Gastrocnemius medialis (tissue), 4 donors: ENCODE results near the gene BDKRB2.

ENCODE experiments used
- POLR2A ChIP-seq, 2 donors: fragments of 450-650 bp; IDR thresholded peaks; one replicate each; pipeline ENCODE4 v1.6.1; 2017; ENCODE audit warnings: antibody characterized with exemption in 2 of 2, mild to moderate bottlenecking in 2 of 2, moderate library complexity in 2 of 2
- TF ChIP-seq, protein P1 (sequence below), 5 experiments: fragments of 450-650 bp in 3 of 5; fragments of 200-600 bp in 2 of 5; sonication (generic) in 2 of 5; IDR thresholded peaks in 4 of 5; conservative IDR thresholded peaks in 1 of 5; 1 replicate in 4 of 5; 2 replicates in 1 of 5; pipeline ENCODE4 v1.5.1; 2016 to 2019; ENCODE audit warnings: antibody characterized with exemption in 5 of 5, mild to moderate bottlenecking in 3 of 5, moderate library complexity in 3 of 5

DNA sequence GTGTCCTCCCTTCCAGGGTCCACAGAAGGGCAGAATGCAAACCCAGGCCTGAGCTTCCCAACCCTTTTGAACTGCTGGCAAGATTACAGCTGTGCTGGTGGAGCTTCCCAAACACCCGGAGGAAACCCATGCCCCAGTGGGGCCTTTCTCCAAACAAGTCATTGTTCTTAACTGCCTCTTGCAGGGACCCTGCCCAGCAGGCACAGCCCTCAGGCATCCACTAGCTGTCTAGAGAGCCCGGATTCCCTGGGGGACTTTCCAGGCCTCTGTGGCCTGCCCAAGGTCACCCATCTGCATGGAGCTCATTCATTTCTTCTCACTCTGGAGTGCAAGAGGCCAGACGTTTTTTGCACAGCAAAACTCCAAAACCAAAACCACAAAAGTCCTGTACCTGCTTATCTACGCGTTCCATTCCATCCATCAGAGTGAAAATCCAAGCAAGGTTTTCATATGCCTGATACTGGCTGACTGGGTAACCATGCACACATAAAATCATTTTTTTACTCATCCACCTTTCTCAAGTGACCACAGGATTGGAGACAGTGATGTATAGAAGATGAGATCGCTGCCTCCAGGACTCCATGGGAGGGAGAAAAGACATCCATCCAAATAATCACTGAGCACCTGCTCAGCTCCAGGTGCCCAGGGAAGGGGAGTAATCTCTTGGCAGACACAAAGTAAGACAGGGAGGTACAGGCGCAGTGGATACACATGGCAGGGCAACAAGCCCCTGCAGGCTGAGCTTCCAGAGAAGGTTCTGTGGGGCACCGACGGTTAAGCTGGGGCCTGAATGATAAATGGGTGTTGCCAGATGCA, 17.2 kb upstream of the BDKRB2 start:
- TF ChIP-seq, protein P1, sequence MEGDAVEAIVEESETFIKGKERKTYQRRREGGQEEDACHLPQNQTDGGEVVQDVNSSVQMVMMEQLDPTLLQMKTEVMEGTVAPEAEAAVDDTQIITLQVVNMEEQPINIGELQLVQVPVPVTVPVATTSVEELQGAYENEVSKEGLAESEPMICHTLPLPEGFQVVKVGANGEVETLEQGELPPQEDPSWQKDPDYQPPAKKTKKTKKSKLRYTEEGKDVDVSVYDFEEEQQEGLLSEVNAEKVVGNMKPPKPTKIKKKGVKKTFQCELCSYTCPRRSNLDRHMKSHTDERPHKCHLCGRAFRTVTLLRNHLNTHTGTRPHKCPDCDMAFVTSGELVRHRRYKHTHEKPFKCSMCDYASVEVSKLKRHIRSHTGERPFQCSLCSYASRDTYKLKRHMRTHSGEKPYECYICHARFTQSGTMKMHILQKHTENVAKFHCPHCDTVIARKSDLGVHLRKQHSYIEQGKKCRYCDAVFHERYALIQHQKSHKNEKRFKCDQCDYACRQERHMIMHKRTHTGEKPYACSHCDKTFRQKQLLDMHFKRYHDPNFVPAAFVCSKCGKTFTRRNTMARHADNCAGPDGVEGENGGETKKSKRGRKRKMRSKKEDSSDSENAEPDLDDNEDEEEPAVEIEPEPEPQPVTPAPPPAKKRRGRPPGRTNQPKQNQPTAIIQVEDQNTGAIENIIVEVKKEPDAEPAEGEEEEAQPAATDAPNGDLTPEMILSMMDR (IDR thresholded peaks at IDR 0.05 in 4 of 5, conservative IDR thresholded peaks at IDR 0.05 in 1 of 5) = no peak
- no peak for TF ChIP-seq POLR2A (IDR thresholded peaks at IDR 0.05)
